SK-N-SH treated with all-trans-retinoic acid at 6 μM for 48 hours (cell line): ENCODE data around the gene CHL1.

ENCODE experiments used
- ARNTL ChIP-seq: fragments of 450-650 bp; formaldehyde crosslinking; IDR thresholded peaks from 2 replicates; pipeline ENCODE4 v1.5.0; 2020; ENCODE audit warnings: low read depth, mild to moderate bottlenecking, moderate library complexity, borderline replicate concordance
- CREB5 ChIP-seq: fragments of 250-450 bp; sonication (Bioruptor Pico); IDR thresholded peaks from 2 replicates; pipeline ENCODE4 v1.5.1; 2020; ENCODE audit warnings: low read depth, mild to moderate bottlenecking, moderate library complexity
- CSDC2 ChIP-seq: fragments of 250-450 bp; sonication (Bioruptor Pico); IDR thresholded peaks from 2 replicates; pipeline ENCODE4 v1.5.0; 2020; ENCODE audit warnings: mild to moderate bottlenecking, moderate library complexity
- ISL1 ChIP-seq: fragments of 250-450 bp; sonication (Bioruptor Pico); IDR thresholded peaks from 2 replicates; pipeline ENCODE4 v2.1.2; 2022; ENCODE audit warnings: mild to moderate bottlenecking, moderate library complexity
- PATZ1 ChIP-seq: fragments of 250-450 bp; sonication (Bioruptor Pico); IDR thresholded peaks from 2 replicates; pipeline ENCODE4 v1.8.0; 2020; ENCODE audit warnings: mild to moderate bottlenecking, moderate library complexity, borderline replicate concordance
- ZFP3 ChIP-seq: fragments of 250-450 bp; sonication (Bioruptor Pico); IDR thresholded peaks from 2 replicates; pipeline ENCODE4 v1.5.0; 2020; ENCODE audit warnings: mild to moderate bottlenecking, moderate library complexity
- ZFP30 ChIP-seq: fragments of 450-650 bp; formaldehyde crosslinking; IDR thresholded peaks from 2 replicates; pipeline ENCODE4 v1.5.0; 2022; ENCODE audit warnings: mild to moderate bottlenecking, moderate library complexity
- ZNF565 ChIP-seq: fragments of 450-650 bp; formaldehyde crosslinking; conservative IDR thresholded peaks from 2 replicates; pipeline ENCODE4 v1.5.0; 2020; ENCODE audit warnings: low read depth, mild to moderate bottlenecking, moderate library complexity
- ZNF8 ChIP-seq: fragments of 450-650 bp; formaldehyde crosslinking; IDR thresholded peaks from 2 replicates; pipeline ENCODE4 v1.5.0; 2020; ENCODE audit warnings: mild to moderate bottlenecking, moderate library complexity

- TF ChIP-seq ZNF565 (CRISPR knock-in tag) (no peak), ISL1 (CRISPR knock-in tag) (no peak), PATZ1 (no peak), ZFP3 (CRISPR knock-in tag) (no peak), ARNTL (CRISPR knock-in tag) (no peak), CSDC2 (CRISPR knock-in tag) (no peak), ZNF8 (CRISPR knock-in tag) (no peak), CREB5 (CRISPR knock-in tag) (no peak), ZFP30 (CRISPR knock-in tag) (no peak)
Observed at GRCh38 chr3:339351-339750, 142.8 kb downstream of the CHL1 start.
